ENCODE data around the gene CNRIP1.

- TF ChIP-seq CTCF (IDR thresholded peaks at IDR 0.05) (no peak), POLR2A (IDR thresholded peaks at IDR 0.05) (no peak)
These were observed 45.7 kb downstream of the CNRIP1 start for GRCh38 chr2:68274022-68274421.
